ENCODE results near the gene RALGPS2.

Gene RALGPS2

GRCh38 chr1:178918955-178919354 is 193.9 kb downstream of the RALGPS2 start:
- no peak for DNase-seq (ENCODE audit: low read depth)

GRCh38 chr1:178919581-178919980 is 194.5 kb downstream of the RALGPS2 start:
- DNase-seq (ENCODE audit: low read depth): no peak

- no peak for DNase-seq (ENCODE audit: low read depth)
These were observed 196.5 kb downstream of the RALGPS2 start for GRCh38 chr1:178921499-178921898.

- no peak for DNase-seq (ENCODE audit: low read depth)
These were observed 198.5 kb downstream of the RALGPS2 start for GRCh38 chr1:178923512-178923911.

- DNase-seq (ENCODE audit: low read depth): no peak
These were observed 201.0 kb downstream of the RALGPS2 start for GRCh38 chr1:178926046-178926445.

GRCh38 chr1:178927003-178927402 is 202.0 kb downstream of the RALGPS2 start:
- no peak for DNase-seq (ENCODE audit: low read depth)

- DNase-seq (ENCODE audit: low read depth): no peak
These were observed 203.0 kb downstream of the RALGPS2 start for GRCh38 chr1:178928041-178928440.

GRCh38 chr1:178928976-178929375 is 203.9 kb downstream of the RALGPS2 start:
- DNase-seq (ENCODE audit: low read depth): no peak

- no peak for DNase-seq (ENCODE audit: low read depth)
These were observed 207.0 kb downstream of the RALGPS2 start for GRCh38 chr1:178931858-178932551.

- no peak for DNase-seq (ENCODE audit: low read depth)
These were observed 207.5 kb downstream of the RALGPS2 start for GRCh38 chr1:178932552-178932906.

- no peak for DNase-seq (ENCODE audit: low read depth)
These were observed 208.1 kb downstream of the RALGPS2 start for GRCh38 chr1:178933105-178933561.

- DNase-seq (ENCODE audit: low read depth): no peak
These were observed 208.9 kb downstream of the RALGPS2 start for GRCh38 chr1:178933709-178934490.

- no peak for DNase-seq (ENCODE audit: low read depth)
These were observed 209.5 kb downstream of the RALGPS2 start for GRCh38 chr1:178934546-178934945.

- DNase-seq (ENCODE audit: low read depth): no peak
These were observed 210.6 kb downstream of the RALGPS2 start for GRCh38 chr1:178935610-178936009.

- no peak for DNase-seq (ENCODE audit: low read depth)
These were observed 212.7 kb downstream of the RALGPS2 start for GRCh38 chr1:178937695-178938094.

GRCh38 chr1:178938101-178938958 is 213.3 kb downstream of the RALGPS2 start:
- DNase-seq (ENCODE audit: low read depth): no peak

- no peak for DNase-seq (ENCODE audit: low read depth)
These were observed 213.9 kb downstream of the RALGPS2 start for GRCh38 chr1:178938959-178939317.

- DNase-seq (ENCODE audit: low read depth): no peak
These were observed 214.5 kb downstream of the RALGPS2 start for GRCh38 chr1:178939338-178940067.

- DNase-seq (ENCODE audit: low read depth): no peak
These were observed 215.2 kb downstream of the RALGPS2 start for GRCh38 chr1:178940068-178940765.

GRCh38 chr1:178941261-178941689 is 216.2 kb downstream of the RALGPS2 start:
- DNase-seq (ENCODE audit: low read depth): no peak

- DNase-seq (ENCODE audit: low read depth): no peak
These were observed 216.8 kb downstream of the RALGPS2 start for GRCh38 chr1:178941849-178942248.

All from stimulated activated CD8-positive, alpha-beta memory T cell treated with anti-CD3 and anti-CD28 coated beads, Interleukin-15, amount 100 ng/mL, for 24 hours (primary cell).